ELR (cell line): Measurements from ENCODE around the gene FCGR2B.
"Not testable (repeated sequence)": the region's sequence is repeated elsewhere in the genome, so short reads cannot be mapped to it uniquely, and the experiment has no call there.

ENCODE experiments used
- DNase-seq: peaks from one replicate; pipeline ENCODE4 v3.0.0-alpha.2; 2015; ENCODE audit warnings: low read depth

Gene FCGR2B

GRCh38 chr1:161706113-161706481, 43.2 kb downstream of the FCGR2B start:
- peak; percentile 78 for DNase-seq

GRCh38 chr1:161706482-161707347, 43.8 kb downstream of the FCGR2B start, which contains the start of gene FCRLA:
TSS of gene FCRLA (plus strand) at chr1:161707229. CDS start at chr1:161707265, 36 bp downstream.
- peak; percentile 97 for DNase-seq

GRCh38 chr1:161707503-161707902, 44.6 kb downstream of the FCGR2B start:
- DNase-seq = no peak

- DNase-seq = no peak
These were observed 46.4 kb downstream of the FCGR2B start for GRCh38 chr1:161709373-161709772.

GRCh38 chr1:161710560-161710959, 47.6 kb downstream of the FCGR2B start:
- no peak for DNase-seq

GRCh38 chr1:161718559-161719324, 55.8 kb downstream of the FCGR2B start:
- no peak for DNase-seq

- DNase-seq = no peak
These were observed 56.3 kb downstream of the FCGR2B start for GRCh38 chr1:161719325-161719611.

- no peak for DNase-seq
These were observed 57.5 kb downstream of the FCGR2B start for GRCh38 chr1:161720422-161720821.

- DNase-seq = no peak
These were observed 58.2 kb downstream of the FCGR2B start, which contains the start of gene FCRLB for GRCh38 chr1:161720956-161721737. TSS of gene FCRLB (plus strand) at chr1:161721544. CDS start at chr1:161722673, 1,129 bp downstream.

GRCh38 chr1:161721738-161722343, 58.9 kb downstream of the FCGR2B start:
- peak; percentile 99 for DNase-seq

- DNase-seq = no peak
These were observed 59.5 kb downstream of the FCGR2B start for GRCh38 chr1:161722406-161722805.

- no peak for DNase-seq
These were observed 60.7 kb downstream of the FCGR2B start for GRCh38 chr1:161723459-161724141.

GRCh38 chr1:161725258-161725907, 62.4 kb downstream of the FCGR2B start:
- not testable (repeated sequence) for DNase-seq

- peak; percentile 74 for DNase-seq
These were observed 63.0 kb downstream of the FCGR2B start for GRCh38 chr1:161725908-161726472.

- DNase-seq = peak; percentile 94
These were observed 63.7 kb downstream of the FCGR2B start for GRCh38 chr1:161726473-161727255.

- peak; percentile 79 for DNase-seq
These were observed 64.4 kb downstream of the FCGR2B start for GRCh38 chr1:161727256-161727924.
